HepG2 (cell line): ENCODE results near the gene NFE2L1. TPM values are rescaled to one million over a fixed set of nuclear protein-coding genes. Genes with fewer than 3 reads are reported as not detected.

ENCODE experiments used
- CENPX ChIP-seq: sonication (generic); formaldehyde crosslinking; IDR thresholded peaks from 2 replicates; pipeline ENCODE4 v1.9.0; 2021; ENCODE audit warnings: mild to moderate bottlenecking, missing genetic modification reagents, moderate library complexity
- CHD2 ChIP-seq: IDR thresholded peaks from 2 replicates; pipeline ENCODE4 v1.6.1; 2011; ENCODE audit warnings: low read depth, low read length, improper control_type of control experiment
- FOXP1 ChIP-seq, 2 experiments: fragments of 450-650 bp in 1 of 2; IDR thresholded peaks; 2 replicates each; pipeline ENCODE4 v1.6.1; 2017 to 2018; ENCODE audit warnings: antibody characterized with exemption in 1 of 2
- HNF4G ChIP-seq, 2 experiments: sonication (generic) in 1 of 2; formaldehyde crosslinking in 1 of 2; IDR thresholded peaks; 2 replicates each; pipeline versions ENCODE4 v1.4.0 to v1.6.1; 2011 to 2020; ENCODE audit warnings: borderline replicate concordance in 2 of 2, low read depth in 2 of 2, mild to moderate bottlenecking in 2 of 2, low read length in 1 of 2, missing genetic modification reagents in 1 of 2, moderate library complexity in 1 of 2
- IRX3 ChIP-seq: sonication (generic); formaldehyde crosslinking; IDR thresholded peaks from 2 replicates; pipeline ENCODE4 v1.8.1; 2023; ENCODE audit warnings: mild to moderate bottlenecking, low read depth, missing genetic modification reagents, borderline replicate concordance
- LCORL ChIP-seq, 2 experiments: fragments of 450-650 bp in 1 of 2; sonication (generic) in 1 of 2; formaldehyde crosslinking in 1 of 2; IDR thresholded peaks; 2 replicates each; pipeline versions ENCODE4 v1.5.0 to v1.6.1; 2017 to 2020; ENCODE audit warnings: antibody characterized with exemption in 1 of 2, missing genetic modification reagents in 1 of 2
- MAF1 ChIP-seq: sonication (generic); formaldehyde crosslinking; IDR thresholded peaks from 2 replicates; pipeline ENCODE4 v1.5.0; 2020; ENCODE audit warnings: missing genetic modification reagents, borderline replicate concordance
- MAZ ChIP-seq, 2 experiments: sonication (generic) in 1 of 2; formaldehyde crosslinking in 1 of 2; IDR thresholded peaks; 2 replicates each; pipeline versions ENCODE4 v1.5.0 to v1.6.1; 2012 to 2020; ENCODE audit warnings: low read depth in 2 of 2, mild to moderate bottlenecking in 2 of 2, borderline replicate concordance in 1 of 2, improper control_type of control experiment in 1 of 2, low read length in 1 of 2, missing genetic modification reagents in 1 of 2, moderate library complexity in 1 of 2
- MEIS2 ChIP-seq: sonication (generic); formaldehyde crosslinking; IDR thresholded peaks from 2 replicates; pipeline ENCODE4 v1.9.0; 2021; ENCODE audit warnings: mild to moderate bottlenecking, missing genetic modification reagents
- MXD4 ChIP-seq: IDR thresholded peaks from 2 replicates; pipeline ENCODE4 v1.6.1; 2016; ENCODE audit warnings: mild to moderate bottlenecking, missing biosample characterization, missing genetic modification reagents
- POGZ ChIP-seq: sonication (generic); formaldehyde crosslinking; IDR thresholded peaks from 2 replicates; pipeline ENCODE4 v1.4.0; 2020; ENCODE audit warnings: mild to moderate bottlenecking, missing genetic modification reagents
- RFX1 ChIP-seq: fragments of 450-650 bp; IDR thresholded peaks from 2 replicates; pipeline ENCODE4 v1.6.1; 2017
- SALL1 ChIP-seq: sonication (generic); formaldehyde crosslinking; IDR thresholded peaks from 2 replicates; pipeline ENCODE4 v1.8.0; 2022; ENCODE audit warnings: mild to moderate bottlenecking, missing genetic modification reagents
- SOX13 ChIP-seq, 3 experiments: fragments of 450-650 bp in 1 of 3; sonication (generic) in 1 of 3; formaldehyde crosslinking in 1 of 3; IDR thresholded peaks in 2 of 3; conservative IDR thresholded peaks in 1 of 3; 2 replicates each; pipeline versions ENCODE4 v1.5.0 to v1.6.1; 2016 to 2020; ENCODE audit warnings: antibody characterized with exemption in 1 of 3, mild to moderate bottlenecking in 1 of 3, missing compliant biosample characterization in 1 of 3, missing genetic modification reagents in 1 of 3, moderate library complexity in 1 of 3
- ZBED4 ChIP-seq: sonication (generic); formaldehyde crosslinking; IDR thresholded peaks from 2 replicates; pipeline ENCODE4 v1.4.0; 2020; ENCODE audit warnings: missing genetic modification reagents, borderline replicate concordance
- ZNF180 ChIP-seq: sonication (generic); formaldehyde crosslinking; IDR thresholded peaks from 2 replicates; pipeline ENCODE4 v1.4.0; 2020; ENCODE audit warnings: low read depth, missing genetic modification reagents, borderline replicate concordance
- ZNF20 ChIP-seq: sonication (generic); formaldehyde crosslinking; IDR thresholded peaks from 2 replicates; pipeline ENCODE4 v1.4.0; 2020; ENCODE audit warnings: mild to moderate bottlenecking, moderate library complexity, missing genetic modification reagents
- ZNF224 ChIP-seq: sonication (generic); formaldehyde crosslinking; IDR thresholded peaks from 2 replicates; pipeline ENCODE4 v1.5.0; 2020; ENCODE audit warnings: mild to moderate bottlenecking, missing genetic modification reagents
- ZNF501 ChIP-seq: sonication (generic); formaldehyde crosslinking; IDR thresholded peaks from 2 replicates; pipeline ENCODE4 v1.5.1; 2020; ENCODE audit warnings: mild to moderate bottlenecking, moderate library complexity, missing genetic modification reagents
- ZNF589 ChIP-seq: sonication (generic); formaldehyde crosslinking; conservative IDR thresholded peaks from 2 replicates; pipeline ENCODE4 v1.8.0; 2022; ENCODE audit warnings: mild to moderate bottlenecking, moderate library complexity, missing genetic modification reagents
- ZNF703 ChIP-seq: sonication (generic); formaldehyde crosslinking; IDR thresholded peaks from 2 replicates; pipeline ENCODE4 v1.5.1; 2020; ENCODE audit warnings: missing genetic modification reagents, mild to moderate bottlenecking, moderate library complexity, borderline replicate concordance
- ZNF720 ChIP-seq: sonication (generic); formaldehyde crosslinking; IDR thresholded peaks from 2 replicates; pipeline ENCODE4 v1.4.0; 2020; ENCODE audit warnings: missing genetic modification reagents
- ZNF761 ChIP-seq: sonication (generic); formaldehyde crosslinking; conservative IDR thresholded peaks from 2 replicates; pipeline ENCODE4 v1.4.0; 2020; ENCODE audit warnings: mild to moderate bottlenecking, missing genetic modification reagents
- polyA plus RNA-seq, 8 experiments: library from polyadenylated mRNA; depleted of rRNA in 3 of 8; stranded (reverse) in 7 of 8; unstranded in 1 of 8; fragments of >200 nt; fragmentation: Illumina TruSeq in 4 of 8; extraction: Trizol in 4 of 8; gene quantifications; 2 replicates each; pipeline versions ENCODE4 v1.2.1 to v1.2.3, GENCODE V29; 2011 to 2016; ENCODE audit warnings: low read depth in 4 of 8, missing spikeins in 1 of 8, mixed read lengths in 1 of 8; ENCODE audit not compliant: insufficient read depth in 1 of 8
- total RNA-seq, 5 experiments: library from RNA; depleted of rRNA; stranded (reverse); fragments of >200 nt; fragmentation: Illumina TruSeq; extraction: Trizol; gene quantifications; 2 replicates each; pipeline ENCODE4 v1.2.3, GENCODE V29; 2016; ENCODE audit warnings: low read depth in 1 of 5
- TF ChIP-seq, protein P1 (sequence below): sonication (generic); formaldehyde crosslinking; IDR thresholded peaks from 2 replicates; pipeline ENCODE4 v1.5.0; 2020; ENCODE audit warnings: missing genetic modification reagents

NFE2L1 gene
- total and polyA plus RNA-seq, 2 of the 13 experiments (the other 11 are each of a cell fraction or from before 2014, with no cell fraction given), result 67.0 to 234 TPM

DNA sequence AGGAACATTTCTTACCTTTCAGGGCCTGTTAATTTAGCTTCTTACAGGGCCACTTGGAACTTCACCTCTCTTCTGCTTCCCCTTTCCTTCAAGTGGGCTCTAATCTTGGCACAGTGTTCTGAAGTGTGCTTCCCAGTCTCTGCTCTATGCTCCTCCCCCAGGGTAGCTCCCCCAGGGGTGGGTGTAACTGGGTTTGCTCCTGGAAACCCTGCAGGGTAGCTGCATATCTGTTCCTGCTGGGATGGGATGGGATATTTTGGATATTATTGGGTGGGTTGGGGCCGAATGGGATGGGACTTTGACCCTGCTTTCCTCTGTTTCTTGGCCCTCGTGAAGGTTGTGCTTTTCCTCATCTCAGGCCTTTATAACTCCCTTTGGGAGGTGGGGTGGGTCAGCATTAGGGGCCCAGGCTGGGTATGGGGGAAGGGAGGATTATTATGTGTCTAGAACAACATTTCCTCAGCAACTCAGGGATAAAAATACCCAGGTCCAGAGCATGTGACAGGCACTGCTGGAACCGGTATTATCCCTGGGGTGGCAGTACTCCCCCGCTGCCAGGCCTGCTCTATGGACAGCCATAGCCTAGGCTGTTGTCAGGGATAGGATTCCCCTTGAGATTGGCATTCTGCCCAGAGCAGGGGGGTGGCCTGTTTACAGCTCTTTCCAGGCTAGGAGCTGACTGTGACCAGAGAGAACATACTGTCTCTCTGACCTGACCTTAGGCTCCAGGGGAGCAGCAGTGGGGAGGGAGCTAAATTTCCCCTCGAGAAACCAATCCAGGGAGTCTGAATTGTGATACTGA is 5.0 kb downstream of the NFE2L1 start (continued):
- TF ChIP-seq ZNF761 (no peak), RFX1 (no peak), HNF4G (IDR thresholded peaks at IDR 0.05; ENCODE audit: borderline replicate concordance, low read depth, low read length) (no peak), HNF4G (CRISPR knock-in tag; IDR thresholded peaks at IDR 0.05; ENCODE audit: borderline replicate concordance, low read depth) (0 out of 2 replicates have a peak, but pooled peaks have one; percentile 55), MEIS2 (CRISPR knock-in tag) (no peak), ZBED4 (CRISPR knock-in tag) (no peak), POGZ (CRISPR knock-in tag) (no peak), MAZ (IDR thresholded peaks at IDR 0.05; ENCODE audit: borderline replicate concordance, low read depth, low read length) (no peak), MAZ (CRISPR knock-in tag; IDR thresholded peaks at IDR 0.05; ENCODE audit: low read depth) (no peak), FOXP1 (IDR thresholded peaks at IDR 0.05) (no peak), FOXP1 (CRISPR knock-in tag; IDR thresholded peaks at IDR 0.05) (peak; percentile 60; the same call in 1 of the 2 replicates), ZNF501 (CRISPR knock-in tag) (peak; percentile 50; the same call in 1 of the 2 replicates), ZNF224 (CRISPR knock-in tag) (no peak), CHD2 (no peak), ZNF20 (CRISPR knock-in tag) (no peak), CENPX (no peak), ZNF703 (CRISPR knock-in tag) (no peak), IRX3 (no peak), MAF1 (CRISPR knock-in tag) (no peak), SOX13 (IDR thresholded peaks at IDR 0.05) (no peak), SOX13 (CRISPR knock-in tag; conservative IDR thresholded peaks at IDR 0.05 in 1 of 2, IDR thresholded peaks at IDR 0.05 in 1 of 2) (peak in 1 of 2 experiments; percentile 53; a peak in 1 of 4 replicates), LCORL (IDR thresholded peaks at IDR 0.05) (no peak), LCORL (CRISPR knock-in tag; IDR thresholded peaks at IDR 0.05) (0 out of 2 replicates have a peak, but pooled peaks have one; percentile 15), ZNF180 (no peak), SALL1 (CRISPR knock-in tag) (peak; percentile 53; the same call in 1 of the 2 replicates), MXD4 (CRISPR knock-in tag) (no peak), ZNF720 (no peak), ZNF589 (CRISPR knock-in tag) (no peak)
- TF ChIP-seq, protein P1, sequence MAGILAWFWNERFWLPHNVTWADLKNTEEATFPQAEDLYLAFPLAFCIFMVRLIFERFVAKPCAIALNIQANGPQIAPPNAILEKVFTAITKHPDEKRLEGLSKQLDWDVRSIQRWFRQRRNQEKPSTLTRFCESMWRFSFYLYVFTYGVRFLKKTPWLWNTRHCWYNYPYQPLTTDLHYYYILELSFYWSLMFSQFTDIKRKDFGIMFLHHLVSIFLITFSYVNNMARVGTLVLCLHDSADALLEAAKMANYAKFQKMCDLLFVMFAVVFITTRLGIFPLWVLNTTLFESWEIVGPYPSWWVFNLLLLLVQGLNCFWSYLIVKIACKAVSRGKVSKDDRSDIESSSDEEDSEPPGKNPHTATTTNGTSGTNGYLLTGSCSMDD (CRISPR knock-in tag), result no peak
